Neural cell (in vitro differentiated cells): ENCODE measurements around the gene TBC1D2. TPM values are rescaled to one million over a fixed set of nuclear protein-coding genes. Genes with fewer than 3 reads are reported as not detected.

Source experiments
- H2AFZ ChIP-seq: fragments of 200-600, 300-800 bp; sonication (generic), shearing (Covaris generic); 2 replicates; pipeline ENCODE4 v1.6.0; 2014; ENCODE audit warnings: low read depth, mild to moderate bottlenecking, antibody characterized with exemption, low read length, moderate library complexity
- H3F3A ChIP-seq: fragments of 200-600 bp; shearing (Covaris generic); 2 replicates; pipeline ENCODE4 v1.6.1; 2016; ENCODE audit warnings: mild to moderate bottlenecking, moderate library complexity, mixed read lengths, antibody characterized with exemption, low read length; ENCODE audit not compliant: insufficient read depth, poor library complexity, severe bottlenecking
- H3K27ac ChIP-seq: fragments of 200-600, 300-800 bp; sonication (generic), shearing (Covaris generic); 2 replicates; pipeline ENCODE4 v1.5.1; 2014; ENCODE audit warnings: mild to moderate bottlenecking, low read length, moderate library complexity
- H3K27me3 ChIP-seq: fragments of 300-800, 200-600 bp; sonication (generic), shearing (Covaris generic); 2 replicates; pipeline ENCODE4 v1.6.0; 2014; ENCODE audit warnings: mild to moderate bottlenecking, low read depth, low read length, moderate library complexity; ENCODE audit not compliant: insufficient read depth
- H3K36me3 ChIP-seq: fragments of 300-800, 200-600 bp; sonication (generic), shearing (Covaris generic); 2 replicates; pipeline ENCODE4 v1.5.1; 2014; ENCODE audit warnings: mild to moderate bottlenecking, antibody characterized with exemption, low read length, moderate library complexity; ENCODE audit not compliant: insufficient read depth
- H3K4me2 ChIP-seq: fragments of 300-800, 200-600 bp; sonication (generic), shearing (Covaris generic); 2 replicates; pipeline ENCODE4 v1.6.0; 2014; ENCODE audit warnings: mild to moderate bottlenecking, low read length
- H3K4me3 ChIP-seq: fragments of 300-800, 200-600 bp; sonication (generic), shearing (Covaris generic); 2 replicates; pipeline ENCODE4 v1.5.1; 2014; ENCODE audit warnings: mild to moderate bottlenecking, low read length, moderate library complexity
- H3K79me2 ChIP-seq: fragments of 200-600 bp; shearing (Covaris generic); replicated peaks from 2 replicates; pipeline ENCODE4 v1.6.0; 2014; ENCODE audit warnings: mild to moderate bottlenecking, low read length, moderate library complexity; ENCODE audit not compliant: insufficient read depth
- H3K9ac ChIP-seq: fragments of 300-800, 200-600 bp; sonication (generic), shearing (Covaris generic); 2 replicates; pipeline ENCODE4 v1.6.1; 2016; ENCODE audit warnings: mild to moderate bottlenecking, low read length, mixed read lengths
- H3K9me2 ChIP-seq: fragments of 200-600 bp; shearing (Covaris generic); 2 replicates; pipeline ENCODE4 v1.6.1; 2016; ENCODE audit warnings: mild to moderate bottlenecking, low read length, mixed read lengths; ENCODE audit not compliant: insufficient read depth
- H3K9me3 ChIP-seq: fragments of 200-600, 300-800 bp; sonication (generic), shearing (Covaris generic); 2 replicates; pipeline ENCODE4 v1.6.1; 2016; ENCODE audit warnings: mild to moderate bottlenecking, mixed run types, low read length, moderate library complexity, mixed read lengths
- H4K20me1 ChIP-seq: fragments of 200-600 bp; shearing (Covaris generic); 2 replicates; pipeline ENCODE4 v1.6.1; 2016; ENCODE audit warnings: mild to moderate bottlenecking, mixed run types; ENCODE audit not compliant: insufficient read depth
- CTCF ChIP-seq: fragments of 450-650 bp; IDR thresholded peaks from 2 replicates; pipeline ENCODE4 v1.5.1; 2014; ENCODE audit warnings: antibody characterized with exemption, mild to moderate bottlenecking, moderate library complexity; ENCODE audit not compliant: poor library complexity, severe bottlenecking
- EP300 ChIP-seq: fragments of 450-650 bp; conservative IDR thresholded peaks from 2 replicates; pipeline ENCODE4 v1.6.1; 2014; ENCODE audit warnings: antibody characterized with exemption, mild to moderate bottlenecking, moderate library complexity; ENCODE audit not compliant: poor library complexity, severe bottlenecking
- EZH2 ChIP-seq: fragments of 200-600, 300-800 bp; shearing (Covaris generic), sonication (generic); IDR thresholded peaks from 2 replicates; pipeline ENCODE4 v1.6.1; 2014; ENCODE audit warnings: antibody characterized with exemption, low read length, borderline replicate concordance, mild to moderate bottlenecking; ENCODE audit not compliant: insufficient read depth, poor library complexity, severe bottlenecking
- MXI1 ChIP-seq: fragments of 450-650 bp; conservative IDR thresholded peaks from 2 replicates; pipeline ENCODE4 v1.6.1; 2014; ENCODE audit warnings: antibody characterized with exemption, mild to moderate bottlenecking; ENCODE audit not compliant: poor library complexity, severe bottlenecking
- POLR2AphosphoS5 ChIP-seq: IDR thresholded peaks from 2 replicates; pipeline ENCODE4 v1.6.1; 2012
- RAD21 ChIP-seq: fragments of 450-650 bp; conservative IDR thresholded peaks from 2 replicates; pipeline ENCODE4 v1.6.1; 2014; ENCODE audit warnings: antibody characterized with exemption, mild to moderate bottlenecking, moderate library complexity
- REST ChIP-seq: IDR thresholded peaks from 2 replicates; pipeline ENCODE4 v1.6.1; 2012; ENCODE audit warnings: borderline replicate concordance
- SMC3 ChIP-seq: fragments of 450-650 bp; conservative IDR thresholded peaks from 2 replicates; pipeline ENCODE4 v1.6.1; 2014; ENCODE audit warnings: antibody characterized with exemption, mild to moderate bottlenecking, moderate library complexity; ENCODE audit not compliant: poor library complexity
- TAF1 ChIP-seq: IDR thresholded peaks from 2 replicates; pipeline ENCODE4 v1.6.1; 2012; ENCODE audit warnings: low read depth
- polyA plus RNA-seq: library from polyadenylated mRNA; depleted of rRNA; stranded (reverse); fragments of >200 nt; gene quantifications from 2 replicates; pipeline ENCODE4 v1.2.3, GENCODE V29; 2014

TBC1D2 gene
- polyA plus RNA-seq, 1 donor from 2014 or later, result 4.1 TPM

- Histone ChIP-seq H2AFZ (no peak overlapping the region), H3K79me2 (no peaks in the 10 kb centered on the region), H3K9ac (no peak overlapping the region), H4K20me1 (no peaks in the 10 kb centered on the region), H3K27ac (no peak overlapping the region), H3K9me2 (no peaks in the 10 kb centered on the region), H3K36me3 (no peaks in the 10 kb centered on the region), H3K4me2 (no peak overlapping the region), H3K27me3 (no peaks in the 10 kb centered on the region), H3F3A (no peaks in the 10 kb centered on the region), H3K4me3 (no peak overlapping the region), H3K9me3 (no peaks in the 10 kb centered on the region)
- TF ChIP-seq SMC3 (no peak), CTCF (no peak), RAD21 (no peak), MXI1 (no peak), TAF1 (no peak), POLR2AphosphoS5 (no peak), EP300 (no peak), REST (no peak), EZH2 (no peak)
Observed at GRCh38 chr9:98230789-98231188, 24.7 kb downstream of the TBC1D2 start.

- no peak overlapping the region for H3K4me3 ChIP-seq
- no peaks in the 10 kb centered on the region for H3F3A ChIP-seq
- TF ChIP-seq SMC3 (no peak), POLR2AphosphoS5 (no peak), EZH2 (no peak), CTCF (no peak), EP300 (no peak), RAD21 (no peak), TAF1 (no peak), REST (no peak), MXI1 (no peak)
- H2AFZ ChIP-seq, result no peak overlapping the region
- no peaks in the 10 kb centered on the region for H4K20me1 ChIP-seq
- H3K27ac ChIP-seq, result no peak overlapping the region
- H3K9ac ChIP-seq, result no peak overlapping the region
- H3K79me2 ChIP-seq, result no peaks in the 10 kb centered on the region
- H3K4me2 ChIP-seq, result no peak overlapping the region
- H3K27me3 ChIP-seq, result no peaks in the 10 kb centered on the region
- no peaks in the 10 kb centered on the region for H3K9me2 ChIP-seq
- no peaks in the 10 kb centered on the region for H3K36me3 ChIP-seq
- no peaks in the 10 kb centered on the region for H3K9me3 ChIP-seq
Observed at GRCh38 chr9:98230304-98230703, 25.1 kb downstream of the TBC1D2 start.
